AG04449 (cell line): ENCODE results near the gene SAMD11.

Experiments used
- CTCF ChIA-PET: fragments of 350-600 bp; formaldehyde crosslinking; extraction: SDS; loops from one replicate; lab custom pipeline; 2021; ENCODE audit warnings: antibody characterized with exemption; lab: Yijun Ruan, JAX
- POLR2A ChIA-PET: fragments of 400-600, 350-600 bp; formaldehyde crosslinking; extraction: SDS; loops from one replicate; lab custom pipeline; 2020; ENCODE audit warnings: antibody characterized with exemption, inconsistent platforms; lab: Yijun Ruan, JAX
- DNase-seq: peaks from one replicate; pipeline ENCODE4 v3.0.0-alpha.2; 2010; ENCODE audit warnings: low read depth, low spot score
- H3K4me3 ChIP-seq: 2 replicates; pipeline ENCODE4 v1.5.1; 2011; ENCODE audit warnings: low read depth, mild to moderate bottlenecking, control low read depth, low read length
- TF ChIP-seq, protein P1 (sequence below): IDR thresholded peaks from one replicate; pipeline ENCODE4 v1.5.1; 2011; ENCODE audit warnings: mild to moderate bottlenecking, moderate library complexity, low read length, control low read depth, inconsistent platforms; ENCODE audit not compliant: insufficient read depth; ENCODE audit errors: missing control alignments

SAMD11 gene

GRCh38 chr1:928825-929661 lies 5.3 kb downstream of the SAMD11 start:
- POLR2A ChIA-PET, result interaction anchor here (1.0 kb wide), 1 partner anchor 15 kb away, joined by 3 read pairs; no protein-coding TSS in a partner anchor
- CTCF ChIA-PET, result interaction anchor here (5.4 to 6.5 kb wide), 2 partner anchors 11 to 24 kb away, joined by 27 to 29 read pairs; no protein-coding TSS in a partner anchor
- no peak for DNase-seq
- TF ChIP-seq, protein P1, sequence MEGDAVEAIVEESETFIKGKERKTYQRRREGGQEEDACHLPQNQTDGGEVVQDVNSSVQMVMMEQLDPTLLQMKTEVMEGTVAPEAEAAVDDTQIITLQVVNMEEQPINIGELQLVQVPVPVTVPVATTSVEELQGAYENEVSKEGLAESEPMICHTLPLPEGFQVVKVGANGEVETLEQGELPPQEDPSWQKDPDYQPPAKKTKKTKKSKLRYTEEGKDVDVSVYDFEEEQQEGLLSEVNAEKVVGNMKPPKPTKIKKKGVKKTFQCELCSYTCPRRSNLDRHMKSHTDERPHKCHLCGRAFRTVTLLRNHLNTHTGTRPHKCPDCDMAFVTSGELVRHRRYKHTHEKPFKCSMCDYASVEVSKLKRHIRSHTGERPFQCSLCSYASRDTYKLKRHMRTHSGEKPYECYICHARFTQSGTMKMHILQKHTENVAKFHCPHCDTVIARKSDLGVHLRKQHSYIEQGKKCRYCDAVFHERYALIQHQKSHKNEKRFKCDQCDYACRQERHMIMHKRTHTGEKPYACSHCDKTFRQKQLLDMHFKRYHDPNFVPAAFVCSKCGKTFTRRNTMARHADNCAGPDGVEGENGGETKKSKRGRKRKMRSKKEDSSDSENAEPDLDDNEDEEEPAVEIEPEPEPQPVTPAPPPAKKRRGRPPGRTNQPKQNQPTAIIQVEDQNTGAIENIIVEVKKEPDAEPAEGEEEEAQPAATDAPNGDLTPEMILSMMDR, result no peak
- H3K4me3 ChIP-seq, result no peak overlapping the region

GRCh38 chr1:929712-930632 lies 6.2 kb downstream of the SAMD11 start:
- TF ChIP-seq, protein P1, result no peak
- ChIA-PET CTCF (interaction anchor here (0.9 to 6.5 kb wide), 3 partner anchors 10 to 25 kb away, joined by 3 to 29 read pairs (median 27); no protein-coding TSS in a partner anchor), POLR2A (interaction anchor here (1.0 kb wide), 1 partner anchor 10 kb away, joined by 3 read pairs; no protein-coding TSS in a partner anchor)
- H3K4me3 ChIP-seq, result no peak overlapping the region
- no peak for DNase-seq

DNA sequence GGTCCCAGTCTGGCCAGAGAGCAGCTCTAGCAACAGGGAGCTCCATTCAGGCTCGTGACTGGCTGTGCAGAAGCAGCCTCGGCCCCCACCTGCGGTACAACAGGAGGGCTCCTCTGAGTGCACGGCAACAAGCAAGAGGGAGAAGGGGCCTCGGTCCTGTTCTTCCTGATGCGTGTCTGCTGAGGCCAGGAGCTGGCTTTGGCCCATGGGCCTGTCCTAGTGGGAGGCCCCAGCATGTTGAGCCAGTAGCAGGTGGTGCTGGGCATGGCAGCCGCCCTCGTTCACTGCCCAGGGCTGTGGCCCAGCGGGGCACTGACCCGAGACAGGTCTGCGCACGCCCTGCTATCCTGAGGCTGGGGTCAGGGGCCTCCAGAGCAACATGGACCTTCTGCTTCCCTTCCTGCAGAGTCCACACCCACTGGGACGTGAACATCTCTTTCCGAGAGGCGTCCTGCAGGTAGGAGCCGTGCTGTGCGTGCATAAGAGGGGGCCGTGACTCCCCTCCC lies 7.0 kb downstream of the SAMD11 start:
- H3K4me3 ChIP-seq, result no peak overlapping the region
- no peak for DNase-seq
- CTCF ChIA-PET, result interaction anchor here (0.9 to 6.5 kb wide), 4 partner anchors 9 to 25 kb away, joined by 3 to 29 read pairs (median 15); no protein-coding TSS in a partner anchor
- POLR2A ChIA-PET, result interaction anchor here (1.0 kb wide), 1 partner anchor 10 kb away, joined by 3 read pairs; no protein-coding TSS in a partner anchor
- TF ChIP-seq, protein P1, result no peak

GRCh38 chr1:931380-932172 lies 7.9 kb downstream of the SAMD11 start:
- TF ChIP-seq, protein P1, result no peak
- ChIA-PET POLR2A (no interaction called here), CTCF (interaction anchor here (1.0 to 6.5 kb wide), 3 partner anchors 8 to 26 kb away, joined by 3 to 29 read pairs (median 27); no protein-coding TSS in a partner anchor)
- no peak overlapping the region for H3K4me3 ChIP-seq
- no peak for DNase-seq

DNA sequence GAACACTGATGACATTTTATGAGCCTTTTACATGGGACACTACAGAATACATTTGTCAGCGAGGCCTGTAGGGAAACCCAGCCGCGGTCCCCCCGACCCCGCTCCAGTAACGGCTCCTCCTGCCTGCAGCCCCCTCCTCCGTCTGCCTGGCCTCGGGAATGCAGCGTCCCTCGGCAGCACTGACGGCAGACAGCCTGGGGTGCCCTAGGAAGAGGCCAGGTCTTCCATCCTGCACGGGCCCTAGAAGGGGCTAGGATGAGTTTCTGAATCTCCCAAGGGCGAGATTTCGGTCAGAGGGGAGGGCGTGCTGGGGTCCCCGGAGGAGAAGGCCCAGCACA lies 8.4 kb downstream of the SAMD11 start:
- CTCF ChIA-PET, result interaction anchor here (5.4 kb wide), 1 partner anchor 27 kb away, joined by 27 read pairs; no protein-coding TSS in a partner anchor
- TF ChIP-seq, protein P1, result no peak
- no peak overlapping the region for H3K4me3 ChIP-seq
- no peak for DNase-seq
- POLR2A ChIA-PET, result no interaction called here
